ENCODE data around the gene THSD4.

THSD4 gene

DNA sequence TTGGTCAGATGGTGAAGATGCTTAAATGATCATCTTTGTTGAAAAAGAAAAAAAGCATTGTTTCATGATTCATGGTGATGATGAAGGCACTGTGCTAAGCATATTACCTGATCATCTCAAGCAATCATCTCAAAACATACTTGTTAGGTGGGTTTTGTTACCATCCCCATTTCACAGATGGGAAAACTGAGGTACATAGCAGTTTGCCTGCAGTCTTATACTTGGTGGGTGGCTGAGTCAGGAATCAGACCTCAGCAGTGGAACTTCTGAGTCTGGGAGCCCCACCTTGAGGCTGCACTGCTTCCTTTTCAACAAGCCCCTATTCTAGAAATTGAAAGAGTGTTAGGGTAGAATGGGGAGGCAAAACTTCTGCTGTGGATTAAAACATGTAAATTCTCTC is 341.1 kb downstream of the THSD4 start:
- TF ChIP-seq TAF1 (IDR thresholded peaks at IDR 0.05; ENCODE audit: borderline replicate concordance, low read depth, low read length) (no peak), POLR2A (IDR thresholded peaks at IDR 0.05; ENCODE audit: low read depth, low read length) (no peak), POLR2AphosphoS5 (IDR thresholded peaks at IDR 0.05; ENCODE audit: low read depth, low read length) (no peak)
- FAIRE-seq, result no peak
- DNase-seq (ENCODE audit: insufficient read length), result no peak

DNA sequence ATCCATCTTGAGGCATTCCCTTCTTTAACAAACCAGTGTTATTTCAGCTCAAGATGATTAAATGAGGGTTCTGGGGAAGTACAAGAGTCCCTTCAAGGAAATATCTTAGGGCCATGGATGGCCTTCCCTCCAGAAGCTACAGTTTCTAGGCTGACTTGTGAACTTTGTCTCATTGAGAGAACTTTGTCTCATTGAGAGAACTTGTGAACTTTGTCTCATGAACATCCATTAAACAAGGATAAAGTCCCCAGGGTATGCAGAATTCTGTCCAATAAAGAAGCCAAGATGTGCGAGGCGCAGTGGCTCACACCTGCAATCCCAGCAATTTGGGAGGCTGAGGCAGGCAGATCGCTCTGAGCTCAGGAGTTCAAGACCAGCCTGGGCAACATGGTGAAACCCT is 341.5 kb downstream of the THSD4 start:
- FAIRE-seq, result no peak
- no peak for TF ChIP-seq POLR2A (IDR thresholded peaks at IDR 0.05; ENCODE audit: low read depth, low read length)
- no peak for TF ChIP-seq POLR2AphosphoS5 (IDR thresholded peaks at IDR 0.05; ENCODE audit: low read depth, low read length)
- no peak for TF ChIP-seq TAF1 (IDR thresholded peaks at IDR 0.05; ENCODE audit: borderline replicate concordance, low read depth, low read length)

DNA sequence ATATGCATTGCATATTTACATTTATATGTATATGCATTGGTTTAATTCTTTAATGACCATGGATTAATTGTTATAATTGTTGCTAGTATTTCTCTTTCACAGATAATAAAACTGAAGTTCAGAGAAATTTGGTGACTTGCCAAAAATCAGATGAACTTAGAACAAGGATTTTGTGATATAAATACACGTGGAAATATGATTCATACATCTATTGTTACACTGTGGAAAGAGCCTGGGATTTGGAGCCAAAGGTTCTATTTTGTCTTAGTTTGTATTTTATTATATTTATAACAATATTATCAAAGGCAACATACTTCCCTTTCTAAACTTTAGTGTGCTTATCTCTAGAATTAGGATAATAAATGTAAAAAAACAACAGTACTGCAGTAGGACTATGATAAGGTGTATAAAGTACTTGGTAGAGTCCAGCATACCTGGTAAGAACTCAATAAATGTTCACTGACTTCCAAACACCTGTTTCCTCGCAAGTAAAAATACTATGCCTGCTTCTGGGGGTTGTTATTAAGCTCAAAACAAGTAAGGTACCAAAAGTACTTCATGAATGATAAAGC is 342.9 kb downstream of the THSD4 start:
- FAIRE-seq (no peak), DNase-seq (ENCODE audit: insufficient read length) (no peak)
- no peak for TF ChIP-seq POLR2A (IDR thresholded peaks at IDR 0.05; ENCODE audit: low read depth, low read length)
- no peak for TF ChIP-seq TAF1 (IDR thresholded peaks at IDR 0.05; ENCODE audit: borderline replicate concordance, low read depth, low read length)
- TF ChIP-seq POLR2AphosphoS5 (IDR thresholded peaks at IDR 0.05; ENCODE audit: low read depth, low read length), result no peak

More for the DNA sequence above, 341.5 kb downstream of the THSD4 start:
- DNase-seq (ENCODE audit: insufficient read length), result no peak

DNA sequence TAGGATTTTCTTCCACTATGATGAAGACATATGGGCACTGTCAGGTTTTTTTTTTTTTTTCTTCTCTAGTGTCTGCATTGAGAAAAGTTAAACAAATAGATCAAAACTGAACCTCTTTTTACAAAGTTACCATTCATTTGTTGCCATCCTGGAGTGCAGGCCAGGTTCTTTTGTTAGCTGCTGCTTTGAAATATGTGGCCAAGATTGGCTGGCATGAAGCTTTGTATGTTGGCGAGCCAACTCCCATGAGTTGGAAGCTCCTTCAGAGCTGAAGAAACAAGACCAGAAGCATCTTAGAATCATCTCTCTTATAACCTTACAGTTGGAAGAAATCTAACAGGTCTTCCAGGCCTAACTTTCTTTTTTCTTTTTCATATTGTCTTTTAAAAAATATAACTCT is 346.5 kb downstream of the THSD4 start:
- DNase-seq (ENCODE audit: insufficient read length) (no peak), FAIRE-seq (no peak)
- TF ChIP-seq TAF1 (IDR thresholded peaks at IDR 0.05; ENCODE audit: borderline replicate concordance, low read depth, low read length) (no peak), POLR2A (IDR thresholded peaks at IDR 0.05; ENCODE audit: low read depth, low read length) (no peak), POLR2AphosphoS5 (IDR thresholded peaks at IDR 0.05; ENCODE audit: low read depth, low read length) (no peak)

DNA sequence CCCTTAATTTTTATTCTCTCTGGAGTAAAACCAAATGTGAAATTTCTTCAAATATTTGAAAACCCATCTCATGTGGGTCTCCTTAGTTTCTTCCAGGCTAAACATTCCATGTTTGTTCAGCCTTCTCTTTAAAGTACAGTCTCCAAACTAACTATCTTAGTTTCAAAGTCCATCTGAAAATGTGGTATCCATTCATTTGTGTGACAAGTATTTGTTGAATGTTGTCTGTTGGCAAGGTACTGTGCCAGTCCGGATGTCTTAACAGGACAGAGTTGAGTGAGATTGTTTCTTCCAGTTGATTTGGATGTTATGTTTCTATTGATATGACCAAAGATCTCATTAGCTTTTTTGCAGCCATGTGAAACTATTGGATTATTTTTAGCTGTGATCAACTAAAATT is 347.4 kb downstream of the THSD4 start:
- no peak for DNase-seq (ENCODE audit: insufficient read length)
- TF ChIP-seq POLR2A (IDR thresholded peaks at IDR 0.05; ENCODE audit: low read depth, low read length) (no peak), TAF1 (IDR thresholded peaks at IDR 0.05; ENCODE audit: borderline replicate concordance, low read depth, low read length) (no peak), POLR2AphosphoS5 (IDR thresholded peaks at IDR 0.05; ENCODE audit: low read depth, low read length) (no peak)
- FAIRE-seq, result no peak

DNA sequence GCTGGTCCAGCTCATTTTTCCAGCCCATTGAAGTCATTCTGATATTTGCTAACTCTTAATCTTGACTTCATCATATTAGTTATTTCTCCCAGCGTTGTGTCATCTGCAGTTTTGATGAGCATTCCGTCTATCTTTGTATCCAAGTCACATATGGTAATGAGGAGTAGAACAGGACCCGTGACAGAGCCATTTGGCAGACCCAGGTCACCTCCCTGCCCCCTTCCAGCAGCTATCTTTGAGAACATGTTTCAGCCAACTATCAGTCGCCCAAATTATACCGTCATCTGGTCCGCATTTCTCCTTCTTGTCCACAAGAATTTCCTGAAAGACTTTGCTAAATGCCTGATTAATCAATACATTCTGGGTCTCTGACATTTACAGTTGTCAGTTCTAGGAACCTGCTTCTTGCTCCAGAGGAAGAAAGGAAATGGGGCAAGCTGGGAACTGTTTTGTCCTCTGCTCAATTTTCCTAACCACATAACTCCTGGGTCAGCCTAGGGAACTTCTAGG is 347.9 kb downstream of the THSD4 start:
- FAIRE-seq (no peak), DNase-seq (ENCODE audit: insufficient read length) (no peak)
- TF ChIP-seq POLR2AphosphoS5 (IDR thresholded peaks at IDR 0.05; ENCODE audit: low read depth, low read length) (no peak), POLR2A (IDR thresholded peaks at IDR 0.05; ENCODE audit: low read depth, low read length) (no peak), TAF1 (IDR thresholded peaks at IDR 0.05; ENCODE audit: borderline replicate concordance, low read depth, low read length) (no peak)

DNA sequence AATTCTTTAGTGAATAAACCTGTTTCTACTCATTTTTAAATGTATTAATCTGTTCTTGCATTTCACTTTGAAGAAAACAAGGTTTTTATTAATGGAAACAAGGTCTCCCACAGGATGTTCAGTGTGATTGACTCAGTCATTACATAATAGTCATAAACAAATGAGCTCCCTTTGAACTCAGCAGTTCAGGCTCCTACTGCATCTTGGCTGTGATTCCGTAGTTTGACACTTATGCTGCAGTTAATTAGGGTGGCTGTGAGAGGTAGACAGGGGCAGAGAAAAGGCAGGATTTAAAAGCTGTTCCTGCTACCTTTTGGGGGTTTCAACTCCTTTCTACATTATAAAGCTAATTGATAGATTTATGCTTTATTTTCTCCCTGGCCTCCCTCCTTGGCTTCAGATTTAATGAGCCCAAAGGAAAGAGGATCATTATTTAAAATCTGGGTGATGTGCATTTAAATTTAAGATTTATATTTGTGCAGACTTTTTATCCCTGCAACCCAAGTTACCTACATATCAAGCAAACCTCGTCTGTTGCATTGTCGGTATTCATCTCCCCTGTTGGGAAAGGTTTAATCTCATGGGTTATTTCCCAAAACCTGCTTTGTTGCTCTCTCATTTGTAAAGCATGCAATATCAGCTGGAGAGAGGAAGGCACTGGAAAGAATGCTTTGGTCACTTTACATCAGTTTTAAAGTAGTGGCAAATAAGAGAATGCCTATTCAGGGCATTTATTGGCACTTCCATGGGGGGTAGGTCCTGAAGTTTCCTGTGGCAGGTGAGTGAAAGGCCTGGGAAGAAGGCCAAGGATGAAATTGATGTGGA is 350.1 kb downstream of the THSD4 start:
- FAIRE-seq, result no peak
- no peak for DNase-seq (ENCODE audit: insufficient read length)
- TF ChIP-seq TAF1 (IDR thresholded peaks at IDR 0.05; ENCODE audit: borderline replicate concordance, low read depth, low read length), result no peak
- no peak for TF ChIP-seq POLR2A (IDR thresholded peaks at IDR 0.05; ENCODE audit: low read depth, low read length)
- no peak for TF ChIP-seq POLR2AphosphoS5 (IDR thresholded peaks at IDR 0.05; ENCODE audit: low read depth, low read length)

DNA sequence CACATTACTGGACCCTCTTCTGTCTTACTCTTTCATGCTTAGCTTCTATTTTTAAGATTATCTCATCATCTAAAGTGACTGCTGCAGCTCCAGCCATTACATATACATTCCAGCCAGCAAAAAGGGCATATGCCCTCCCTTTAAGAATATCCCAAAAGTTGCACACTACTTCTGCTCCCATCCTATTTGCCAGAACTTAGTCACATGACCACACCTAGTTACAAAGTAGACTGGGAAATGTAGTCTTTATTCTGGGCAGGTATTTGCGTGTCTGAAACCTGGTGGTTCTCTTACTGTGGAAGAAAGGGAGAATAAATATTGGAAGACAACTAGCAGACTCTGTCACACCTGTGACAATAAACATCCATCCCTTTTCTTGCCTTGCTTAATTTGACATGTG is 353.4 kb downstream of the THSD4 start:
- no peak for FAIRE-seq
- DNase-seq (ENCODE audit: insufficient read length), result no peak
- no peak for TF ChIP-seq TAF1 (IDR thresholded peaks at IDR 0.05; ENCODE audit: borderline replicate concordance, low read depth, low read length)
- no peak for TF ChIP-seq POLR2A (IDR thresholded peaks at IDR 0.05; ENCODE audit: low read depth, low read length)
- TF ChIP-seq POLR2AphosphoS5 (IDR thresholded peaks at IDR 0.05; ENCODE audit: low read depth, low read length), result no peak

DNA sequence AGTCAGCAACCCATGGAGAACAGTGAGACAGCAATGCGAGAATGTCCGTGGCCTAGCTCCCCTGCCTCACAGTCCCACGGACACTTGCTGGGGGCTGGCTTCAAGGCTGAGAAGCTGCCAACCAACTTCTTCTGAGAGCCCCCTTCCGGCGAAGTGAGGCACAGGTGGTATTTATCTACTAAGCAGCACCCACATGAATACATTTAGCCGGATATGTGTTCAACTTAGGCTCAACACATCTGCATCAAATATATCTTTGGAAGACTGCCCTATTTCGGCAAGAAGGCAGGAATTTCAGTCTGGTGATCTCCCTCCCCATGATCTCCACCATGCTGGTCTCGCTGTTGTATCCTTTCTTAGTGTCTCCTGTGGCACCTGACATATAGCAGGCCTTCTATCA is 354.1 kb downstream of the THSD4 start:
- FAIRE-seq (no peak), DNase-seq (ENCODE audit: insufficient read length) (no peak)
- TF ChIP-seq POLR2A (IDR thresholded peaks at IDR 0.05; ENCODE audit: low read depth, low read length) (no peak), POLR2AphosphoS5 (IDR thresholded peaks at IDR 0.05; ENCODE audit: low read depth, low read length) (no peak), TAF1 (IDR thresholded peaks at IDR 0.05; ENCODE audit: borderline replicate concordance, low read depth, low read length) (no peak)

DNA sequence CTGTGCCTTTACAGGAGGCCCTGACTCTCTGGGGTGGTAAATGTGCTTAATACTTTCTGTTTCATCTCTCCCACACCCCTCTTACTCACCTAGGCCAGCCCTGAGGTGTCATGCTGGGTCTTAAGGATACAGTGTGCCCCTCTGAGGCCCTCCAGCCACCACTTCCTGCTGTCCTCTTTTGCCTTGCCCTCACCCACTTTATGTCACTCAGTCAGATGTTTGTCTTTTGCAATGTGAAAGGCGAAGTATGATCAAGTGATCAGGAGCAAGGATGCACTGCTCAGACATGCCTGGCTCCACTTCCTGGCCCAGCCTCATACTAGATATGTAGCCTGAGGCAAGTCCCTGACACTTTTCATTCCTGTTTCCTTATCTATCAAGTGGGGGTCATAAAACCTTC is 356.1 kb downstream of the THSD4 start:
- TF ChIP-seq POLR2A (IDR thresholded peaks at IDR 0.05; ENCODE audit: low read depth, low read length), result no peak
- no peak for TF ChIP-seq POLR2AphosphoS5 (IDR thresholded peaks at IDR 0.05; ENCODE audit: low read depth, low read length)
- TF ChIP-seq TAF1 (IDR thresholded peaks at IDR 0.05; ENCODE audit: borderline replicate concordance, low read depth, low read length), result no peak
- DNase-seq (ENCODE audit: insufficient read length) (peak; percentile 29), FAIRE-seq (no peak)

DNA sequence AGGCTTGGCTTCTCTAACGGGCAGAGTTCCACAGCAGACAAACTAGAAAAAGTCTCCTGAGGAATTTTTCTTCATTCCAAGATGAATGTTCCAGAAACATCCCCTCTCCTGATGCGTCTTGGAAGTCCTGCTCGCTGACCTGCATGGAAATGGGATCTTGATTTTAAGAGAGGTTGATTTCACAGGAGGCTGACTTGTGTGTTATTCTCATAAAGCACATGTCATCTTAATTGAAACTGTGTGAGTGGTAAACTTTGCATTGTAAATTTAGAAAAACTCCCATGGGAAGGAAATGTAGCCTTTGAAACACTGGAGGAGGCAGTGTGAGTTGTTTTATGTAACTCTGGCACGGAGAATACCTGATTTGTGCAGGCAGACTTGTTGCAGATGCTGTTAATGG is 357.3 kb downstream of the THSD4 start:
- TF ChIP-seq POLR2AphosphoS5 (IDR thresholded peaks at IDR 0.05; ENCODE audit: low read depth, low read length) (no peak), TAF1 (IDR thresholded peaks at IDR 0.05; ENCODE audit: borderline replicate concordance, low read depth, low read length) (no peak), POLR2A (IDR thresholded peaks at IDR 0.05; ENCODE audit: low read depth, low read length) (no peak)
- DNase-seq (ENCODE audit: insufficient read length) (no peak), FAIRE-seq (no peak)

DNA sequence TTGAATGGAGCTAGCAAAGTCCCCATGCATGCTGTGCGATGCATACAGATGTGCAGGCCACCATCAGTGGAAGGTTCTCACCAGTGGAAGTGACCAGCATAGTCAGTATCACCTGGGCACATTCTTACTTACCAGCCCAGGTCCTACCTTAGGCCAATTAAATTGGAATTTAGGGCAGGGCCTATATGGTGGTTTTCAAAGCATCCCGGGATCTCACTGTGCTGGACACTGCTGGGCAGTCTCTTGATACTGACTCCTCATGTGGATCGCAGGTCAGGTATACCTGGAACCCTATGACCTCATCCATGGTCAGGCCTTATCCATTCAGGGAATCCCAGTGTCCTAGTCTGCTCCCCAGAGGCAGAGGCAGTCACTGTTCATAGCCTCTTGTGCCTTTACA is 358.5 kb downstream of the THSD4 start:
- TF ChIP-seq POLR2A (IDR thresholded peaks at IDR 0.05; ENCODE audit: low read depth, low read length) (no peak), POLR2AphosphoS5 (IDR thresholded peaks at IDR 0.05; ENCODE audit: low read depth, low read length) (no peak), TAF1 (IDR thresholded peaks at IDR 0.05; ENCODE audit: borderline replicate concordance, low read depth, low read length) (no peak)

More for the DNA sequence above, 358.5 kb downstream of the THSD4 start:
- no peak for FAIRE-seq
- no peak for DNase-seq (ENCODE audit: insufficient read length)
